DND-41 (cell line): Measurements from ENCODE around the gene STYXL2.

ENCODE experiments used
- ATAC-seq: fragments of 200-7000 bp; cut with Tn5 transposase; 3 replicates; pipeline ENCODE4 v1.9.1; 2021; ENCODE audit warnings: low read depth; ENCODE audit not compliant: insufficient read depth
- DNase-seq: peaks from one replicate; pipeline ENCODE4 v3.0.0-alpha.2; 2020
- H2AFZ ChIP-seq: 2 replicates; pipeline ENCODE4 v1.6.0; 2012; ENCODE audit warnings: low read depth, low read length
- H3K27ac ChIP-seq: 2 replicates; pipeline ENCODE4 v1.5.1; 2012; ENCODE audit warnings: low read length, inconsistent platforms
- H3K27me3 ChIP-seq: fragments of 200-600 bp; sonication (generic); 2 replicates; pipeline ENCODE4 v1.6.0; 2012; ENCODE audit warnings: low read length, mild to moderate bottlenecking, inconsistent platforms; ENCODE audit not compliant: insufficient read depth, poor library complexity
- H3K36me3 ChIP-seq: 2 replicates; pipeline ENCODE4 v1.5.1; 2012; ENCODE audit warnings: low read length, inconsistent platforms; ENCODE audit not compliant: insufficient read depth
- H3K4me1 ChIP-seq: 2 replicates; pipeline ENCODE4 v1.5.1; 2012; ENCODE audit warnings: mild to moderate bottlenecking, low read length; ENCODE audit not compliant: insufficient read depth
- H3K4me2 ChIP-seq: 2 replicates; pipeline ENCODE4 v1.6.0; 2012; ENCODE audit warnings: mild to moderate bottlenecking, moderate library complexity, low read length, inconsistent platforms; ENCODE audit not compliant: insufficient read depth
- H3K4me3 ChIP-seq, 2 experiments: fragments of 200-600 bp in 1 of 2; shearing (Covaris generic) in 1 of 2; 2 replicates each; pipeline ENCODE4 v1.5.1; 2012 to 2016; ENCODE audit warnings: inconsistent platforms in 2 of 2, low read length in 2 of 2, mild to moderate bottlenecking in 2 of 2, low read depth in 1 of 2, moderate library complexity in 1 of 2
- H3K79me2 ChIP-seq: 2 replicates; pipeline ENCODE4 v1.6.0; 2012; ENCODE audit warnings: low read length, inconsistent platforms; ENCODE audit not compliant: insufficient read depth
- H3K9ac ChIP-seq: 2 replicates; pipeline ENCODE4 v1.6.0; 2012; ENCODE audit warnings: low read depth, mild to moderate bottlenecking, inconsistent platforms, low read length, moderate library complexity
- H3K9me3 ChIP-seq: 2 replicates; pipeline ENCODE4 v1.5.1; 2012; ENCODE audit warnings: low read length, moderate library complexity, mild to moderate bottlenecking, inconsistent platforms; ENCODE audit not compliant: insufficient read depth, severe bottlenecking
- H4K20me1 ChIP-seq: 2 replicates; pipeline ENCODE4 v1.6.0; 2012; ENCODE audit warnings: low read length; ENCODE audit not compliant: insufficient read depth
- CTCF ChIP-seq: IDR thresholded peaks from 2 replicates; pipeline ENCODE4 v1.5.1; 2012; ENCODE audit warnings: borderline replicate concordance, low read length, moderate library complexity, mild to moderate bottlenecking; ENCODE audit not compliant: poor library complexity, severe bottlenecking; ENCODE audit errors: extremely low read depth
- EZH2 ChIP-seq: IDR thresholded peaks from 3 replicates; pipeline ENCODE4 v1.6.1; 2012; ENCODE audit warnings: borderline replicate concordance, low read depth, mild to moderate bottlenecking, moderate library complexity, low read length, inconsistent platforms; ENCODE audit not compliant: severe bottlenecking

The STYXL2 gene

GRCh38 chr1:167082511-167083027 lies 11.3 kb upstream of the STYXL2 start:
- Histone ChIP-seq H3K27ac (no peak overlapping the region), H3K4me1 (no peaks in the 10 kb centered on the region), H3K9ac (no peak overlapping the region), H2AFZ (no peak overlapping the region; the same call in 1 of the 2 replicates), H3K36me3 (no peaks in the 10 kb centered on the region), H3K9me3 (no peaks in the 10 kb centered on the region), H3K27me3 (no peaks in the 10 kb centered on the region), H3K79me2 (no peaks in the 10 kb centered on the region), H4K20me1 (no peaks in the 10 kb centered on the region), H3K4me2 (no peak overlapping the region), H3K4me3 (no peak overlapping the region)
- TF ChIP-seq EZH2, result no peak
- no peak for TF ChIP-seq CTCF
- no peak for DNase-seq
- no peak for ATAC-seq

GRCh38 chr1:167083066-167083665 lies 10.7 kb upstream of the STYXL2 start:
- no peaks in the 10 kb centered on the region for H3K79me2 ChIP-seq
- 0 out of 2 replicates have a peak, but pooled peaks cover under 1% of the 10 kb centered on the region for H3K4me1 ChIP-seq
- no peaks in the 10 kb centered on the region for H3K27me3 ChIP-seq
- TF ChIP-seq EZH2 (no peak), CTCF (no peak)
- no peak for DNase-seq
- no peaks in the 10 kb centered on the region for H4K20me1 ChIP-seq
- H3K9ac ChIP-seq, result no peak overlapping the region
- H3K9me3 ChIP-seq, result no peaks in the 10 kb centered on the region
- ATAC-seq, result no peak
- no peak overlapping the region for H3K4me3 ChIP-seq
- H3K4me2 ChIP-seq, result no peak overlapping the region
- no peak overlapping the region for H3K27ac ChIP-seq
- H2AFZ ChIP-seq, result no peak overlapping the region; the same call in 1 of the 2 replicates
- no peaks in the 10 kb centered on the region for H3K36me3 ChIP-seq

GRCh38 chr1:167083871-167084270 lies 10.0 kb upstream of the STYXL2 start:
- Histone ChIP-seq H3K27me3 (no peaks in the 10 kb centered on the region), H3K36me3 (no peaks in the 10 kb centered on the region), H4K20me1 (no peaks in the 10 kb centered on the region), H2AFZ (no peak overlapping the region), H3K79me2 (no peaks in the 10 kb centered on the region), H3K9ac (no peak overlapping the region), H3K4me1 (peaks cover 8% of the 10 kb centered on the region), H3K4me3 (no peak overlapping the region), H3K27ac (no peak overlapping the region), H3K4me2 (no peak overlapping the region), H3K9me3 (no peaks in the 10 kb centered on the region)
- TF ChIP-seq EZH2 (no peak), CTCF (no peak)
- DNase-seq (no peak), ATAC-seq (no peak)

- H3K4me2 ChIP-seq, result no peak overlapping the region
- no peak for TF ChIP-seq EZH2
- no peak for TF ChIP-seq CTCF
Measured at GRCh38 chr1:167084757-167085156, 9.1 kb upstream of the STYXL2 start.

More at GRCh38 chr1:167084757-167085156, 9.1 kb upstream of the STYXL2 start:
- DNase-seq (no peak), ATAC-seq (no peak)
- H3K27me3 ChIP-seq, result no peaks in the 10 kb centered on the region
- no peak overlapping the region for H3K9ac ChIP-seq
- H3K79me2 ChIP-seq, result no peaks in the 10 kb centered on the region
- H3K4me3 ChIP-seq, result no peak overlapping the region
- H3K27ac ChIP-seq, result no peak overlapping the region
- no peaks in the 10 kb centered on the region for H3K9me3 ChIP-seq
- H4K20me1 ChIP-seq, result no peaks in the 10 kb centered on the region
- H3K4me1 ChIP-seq, result peaks cover 16% of the 10 kb centered on the region
- no peak overlapping the region for H2AFZ ChIP-seq
- H3K36me3 ChIP-seq, result no peaks in the 10 kb centered on the region
